WERI-Rb-1 (cell line): ENCODE measurements around the gene SH3RF3.

Experiments
- DNase-seq: peaks from one replicate; pipeline ENCODE4 v3.0.0-alpha.2; 2020
- H3K27ac ChIP-seq: fragments of 250-450 bp; sonication (Bioruptor Pico); 2 replicates; pipeline ENCODE4 v1.5.1; 2020; ENCODE audit warnings: mild to moderate bottlenecking, moderate library complexity
- H3K27me3 ChIP-seq: fragments of 250-450 bp; sonication (Bioruptor Pico); 2 replicates; pipeline ENCODE4 v1.5.1; 2021; ENCODE audit warnings: mild to moderate bottlenecking, low read depth, moderate library complexity; ENCODE audit not compliant: insufficient read depth, severe bottlenecking
- H3K36me3 ChIP-seq: fragments of 250-450 bp; sonication (Bioruptor Pico); 2 replicates; pipeline ENCODE4 v1.5.1; 2020; ENCODE audit warnings: mild to moderate bottlenecking, moderate library complexity
- H3K4me3 ChIP-seq: 2 replicates; pipeline ENCODE4 v1.5.1; 2011; ENCODE audit warnings: low read depth, mild to moderate bottlenecking, control low read depth, low read length
- H3K9me3 ChIP-seq: fragments of 250-450 bp; sonication (Bioruptor Pico); 2 replicates; pipeline ENCODE4 v1.5.1; 2021; ENCODE audit warnings: mild to moderate bottlenecking, moderate library complexity; ENCODE audit not compliant: severe bottlenecking
- CTCF ChIP-seq: IDR thresholded peaks from 2 replicates; pipeline ENCODE4 v1.5.1; 2011; ENCODE audit warnings: low read depth, mild to moderate bottlenecking, control low read depth, inconsistent platforms, low read length

Gene SH3RF3

DNA sequence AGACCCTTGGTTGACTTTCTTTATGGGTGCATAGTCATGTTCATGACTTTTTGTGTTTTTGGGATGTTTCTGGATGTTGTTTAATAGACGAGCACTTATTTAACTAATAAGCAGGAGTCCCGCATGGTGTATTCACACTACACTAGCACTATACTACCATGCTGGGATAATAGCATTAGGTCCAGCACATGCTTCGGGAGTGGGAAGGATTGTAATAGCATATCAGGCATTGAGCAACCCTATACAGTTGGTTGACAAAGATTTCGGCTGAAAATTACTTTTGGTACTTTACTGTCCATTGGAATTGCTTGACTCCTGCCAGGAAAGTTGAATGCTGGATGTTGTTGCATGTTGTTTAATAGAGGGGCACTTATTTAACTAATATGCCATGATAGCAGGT lies 2.8 kb downstream of the SH3RF3 start:
- Histone ChIP-seq H3K27ac (no peak overlapping the region), H3K4me3 (no peak overlapping the region), H3K9me3 (no peaks in the 10 kb centered on the region), H3K27me3 (peaks cover 11% of the 10 kb centered on the region), H3K36me3 (no peaks in the 10 kb centered on the region)
- TF ChIP-seq CTCF, result no peak
- no peak for DNase-seq

DNA sequence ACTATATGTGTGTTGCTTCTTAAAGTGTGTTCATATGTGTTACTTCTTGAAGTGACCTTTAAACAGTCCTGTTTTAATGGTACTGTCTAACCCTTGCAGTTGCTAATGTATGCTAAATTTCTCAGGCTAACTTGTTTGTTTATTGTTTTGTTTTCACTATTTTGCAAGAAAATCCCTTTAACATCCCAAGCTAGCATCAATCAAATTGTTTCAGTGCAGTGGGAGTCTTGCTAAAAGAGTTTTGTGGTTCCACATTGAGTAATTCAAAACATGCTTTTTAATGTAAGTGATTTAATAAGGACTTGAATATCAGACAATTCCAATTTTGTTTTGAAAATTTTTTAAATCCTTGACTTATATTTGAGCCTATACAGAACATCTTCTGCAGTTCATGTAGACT lies 3.6 kb downstream of the SH3RF3 start:
- no peak for DNase-seq
- H3K4me3 ChIP-seq, result no peak overlapping the region
- H3K36me3 ChIP-seq, result no peaks in the 10 kb centered on the region
- no peaks in the 10 kb centered on the region for H3K9me3 ChIP-seq
- H3K27ac ChIP-seq, result no peak overlapping the region
- no peak for TF ChIP-seq CTCF
- H3K27me3 ChIP-seq, result peaks cover 12% of the 10 kb centered on the region

- H3K27ac ChIP-seq, result no peak overlapping the region
- H3K27me3 ChIP-seq, result peaks cover 12% of the 10 kb centered on the region
- H3K4me3 ChIP-seq, result no peak overlapping the region
- no peak for DNase-seq
- no peaks in the 10 kb centered on the region for H3K36me3 ChIP-seq
- TF ChIP-seq CTCF, result no peak
- H3K9me3 ChIP-seq, result no peaks in the 10 kb centered on the region
Observed at GRCh38 chr2:109133746-109134145, 4.7 kb downstream of the SH3RF3 start.

DNA sequence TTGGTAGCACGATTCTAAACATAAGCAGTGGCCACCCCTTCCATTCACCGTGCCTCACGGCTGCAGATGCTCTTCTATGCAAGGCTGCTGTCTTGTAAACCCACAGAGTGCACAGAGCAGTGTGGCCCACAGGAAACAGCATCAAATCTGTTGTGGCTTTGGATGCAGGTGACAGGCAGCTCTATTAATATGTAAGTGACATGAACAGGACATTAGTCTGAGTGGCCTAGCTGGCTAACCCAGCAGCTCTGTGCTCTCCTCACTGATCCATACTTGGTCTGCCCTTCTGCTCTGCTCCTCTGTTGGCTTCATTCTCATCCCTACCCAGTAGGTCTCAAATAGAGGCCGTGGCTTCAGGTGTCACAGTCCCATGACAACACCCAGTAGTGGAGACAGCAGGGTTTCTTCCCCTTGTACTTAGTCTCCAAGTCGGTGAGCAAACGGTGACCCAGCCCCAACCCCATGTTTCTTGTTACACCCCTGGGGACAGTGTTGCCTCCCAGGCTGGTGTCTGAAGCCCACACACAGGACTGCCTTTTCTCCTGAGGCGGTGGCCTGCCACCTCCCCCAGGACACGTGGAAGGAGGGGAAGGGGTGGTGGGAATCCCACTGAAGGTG lies 5.8 kb downstream of the SH3RF3 start:
- Histone ChIP-seq H3K4me3 (no peak overlapping the region), H3K36me3 (no peaks in the 10 kb centered on the region), H3K9me3 (no peaks in the 10 kb centered on the region), H3K27ac (no peak overlapping the region), H3K27me3 (peaks cover 9% of the 10 kb centered on the region)
- DNase-seq, result no peak
- TF ChIP-seq CTCF, result no peak

DNA sequence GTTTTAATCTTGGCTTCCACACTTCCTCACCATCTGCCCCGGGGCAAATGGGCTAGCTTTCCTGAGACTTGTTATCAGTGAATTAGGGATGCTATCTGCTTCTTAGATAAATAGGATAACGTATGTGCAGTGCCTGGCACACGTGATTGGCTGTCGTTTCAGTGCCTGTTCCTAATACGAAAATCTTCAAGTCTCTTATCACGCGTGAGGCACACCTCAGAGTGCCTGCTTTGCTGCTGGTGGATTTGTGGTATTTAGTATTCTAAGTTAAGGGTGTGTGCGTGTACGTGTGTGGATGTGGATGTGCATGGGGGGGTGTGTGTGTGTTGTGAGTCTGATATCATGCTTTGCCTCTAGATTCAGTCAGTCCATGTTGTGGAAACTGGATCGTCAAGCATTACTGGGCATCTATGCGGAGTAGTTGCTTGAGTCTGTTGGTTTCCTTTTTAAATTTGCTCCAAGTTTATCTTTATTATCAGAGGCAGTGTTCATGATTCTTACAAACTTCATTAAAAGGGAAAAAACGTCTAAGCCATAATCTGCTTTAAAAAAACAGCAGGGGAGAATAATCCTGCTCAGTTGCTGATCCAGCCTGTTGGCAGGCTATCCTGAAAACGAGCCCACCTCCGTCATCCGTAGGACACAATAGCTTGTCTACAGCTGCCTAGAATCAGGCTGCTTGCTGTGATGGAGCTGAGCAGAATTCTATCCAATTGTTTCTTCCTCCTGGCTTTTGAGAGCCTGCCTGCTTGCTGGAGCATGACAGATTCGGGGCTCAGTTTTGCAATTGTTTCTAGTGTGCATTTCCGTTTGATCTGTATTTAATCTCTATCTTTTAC lies 6.6 kb downstream of the SH3RF3 start:
- Histone ChIP-seq H3K9me3 (no peaks in the 10 kb centered on the region), H3K36me3 (no peaks in the 10 kb centered on the region), H3K27me3 (peaks cover 3% of the 10 kb centered on the region), H3K27ac (no peak overlapping the region), H3K4me3 (no peak overlapping the region)
- TF ChIP-seq CTCF, result no peak
- DNase-seq, result peak; percentile 87

GRCh38 chr2:109136542-109136941 lies 7.5 kb downstream of the SH3RF3 start:
- peaks cover 3% of the 10 kb centered on the region for H3K27me3 ChIP-seq
- no peak for DNase-seq

More at GRCh38 chr2:109136542-109136941, 7.5 kb downstream of the SH3RF3 start:
- TF ChIP-seq CTCF, result no peak
- no peak overlapping the region for H3K27ac ChIP-seq
- H3K4me3 ChIP-seq, result no peak overlapping the region
- no peaks in the 10 kb centered on the region for H3K9me3 ChIP-seq
- no peaks in the 10 kb centered on the region for H3K36me3 ChIP-seq
